Activated CD4-positive, alpha-beta T cell treated with anti-CD3 and anti-CD28 coated beads, Interleukin-2, amount 10 ng/mL, durations not matched to agents 7 days and 5 days (primary cell): Measurements from ENCODE around the gene IDH3G. TPM values are rescaled to one million over a fixed set of nuclear protein-coding genes. Genes with fewer than 3 reads are reported as not detected.

ENCODE experiments used
- CTCF ChIA-PET: fragments of 350-600 bp; sonication (Branson Sonifier 250); formaldehyde crosslinking; loops from one replicate; lab custom pipeline; 2021; ENCODE audit warnings: antibody characterized with exemption; lab: Charles Lee
- POLR2A ChIA-PET: fragments of 350-600 bp; sonication (Branson Sonifier 250); formaldehyde crosslinking; loops from one replicate; lab custom pipeline; 2021; ENCODE audit warnings: antibody characterized with exemption; lab: Charles Lee
- DNase-seq: peaks from one replicate; pipeline ENCODE4 v3.0.0-alpha.2; 2020
- H3K27ac Mint-ChIP-seq: one replicate; pipeline ENCODE4 v1.8.0; 2021; ENCODE audit warnings: mild to moderate bottlenecking, moderate library complexity, mixed read lengths
- H3K27me3 Mint-ChIP-seq: one replicate; pipeline ENCODE4 v1.8.0; 2021; ENCODE audit warnings: mixed read lengths
- H3K36me3 Mint-ChIP-seq: one replicate; pipeline ENCODE4 v1.8.0; 2021; ENCODE audit warnings: low read depth, mixed read lengths
- H3K4me1 Mint-ChIP-seq: one replicate; pipeline ENCODE4 v1.8.0; 2021; ENCODE audit warnings: mixed read lengths
- H3K4me3 Mint-ChIP-seq: one replicate; pipeline ENCODE4 v1.8.0; 2021; ENCODE audit warnings: mild to moderate bottlenecking, moderate library complexity, mixed read lengths
- H3K9me3 Mint-ChIP-seq: one replicate; pipeline ENCODE4 v1.8.0; 2021; ENCODE audit warnings: mixed read lengths
- total RNA-seq, 2 experiments: library from RNA; stranded (reverse); gene quantifications; one replicate each; pipeline ENCODE4 v1.2.3, GENCODE V29; 2021

IDH3G gene
- total RNA-seq, 2 experiments from 2014 or later = 60.1 to 64.8 TPM

DNA sequence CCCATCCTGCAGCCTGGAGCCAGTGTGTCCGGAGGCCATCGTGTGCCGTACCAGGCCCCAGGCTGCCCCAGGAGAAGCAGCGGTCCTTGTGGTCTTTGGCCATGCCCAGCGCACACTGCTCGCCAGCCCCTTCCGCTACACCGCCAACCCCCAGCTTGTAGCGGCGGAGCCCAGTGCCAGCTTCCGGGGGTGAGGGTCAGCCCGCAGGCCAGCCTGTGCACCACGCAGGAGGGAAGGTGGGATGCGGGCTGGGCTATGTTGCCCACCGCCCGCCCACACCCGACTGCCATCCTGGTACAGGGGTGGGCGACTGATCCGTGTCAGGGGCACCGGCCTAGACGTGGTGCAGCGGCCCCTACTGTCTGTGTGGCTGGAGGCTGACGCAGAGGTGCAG is 21.0 kb downstream of the IDH3G start:
- no peaks in the 10 kb centered on the region for H3K27me3 Mint-ChIP-seq
- H3K4me1 Mint-ChIP-seq = no peaks in the 10 kb centered on the region
- no peak overlapping the region for H3K4me3 Mint-ChIP-seq
- H3K9me3 Mint-ChIP-seq = no peaks in the 10 kb centered on the region
- ChIA-PET POLR2A (no interaction called here), CTCF (interaction anchor here (1.5 kb wide), 1 partner anchor 175 kb away, joined by 3 read pairs; no protein-coding TSS in a partner anchor)
- no peak for DNase-seq
- no peaks in the 10 kb centered on the region for H3K36me3 Mint-ChIP-seq
- H3K27ac Mint-ChIP-seq = no peak overlapping the region

DNA sequence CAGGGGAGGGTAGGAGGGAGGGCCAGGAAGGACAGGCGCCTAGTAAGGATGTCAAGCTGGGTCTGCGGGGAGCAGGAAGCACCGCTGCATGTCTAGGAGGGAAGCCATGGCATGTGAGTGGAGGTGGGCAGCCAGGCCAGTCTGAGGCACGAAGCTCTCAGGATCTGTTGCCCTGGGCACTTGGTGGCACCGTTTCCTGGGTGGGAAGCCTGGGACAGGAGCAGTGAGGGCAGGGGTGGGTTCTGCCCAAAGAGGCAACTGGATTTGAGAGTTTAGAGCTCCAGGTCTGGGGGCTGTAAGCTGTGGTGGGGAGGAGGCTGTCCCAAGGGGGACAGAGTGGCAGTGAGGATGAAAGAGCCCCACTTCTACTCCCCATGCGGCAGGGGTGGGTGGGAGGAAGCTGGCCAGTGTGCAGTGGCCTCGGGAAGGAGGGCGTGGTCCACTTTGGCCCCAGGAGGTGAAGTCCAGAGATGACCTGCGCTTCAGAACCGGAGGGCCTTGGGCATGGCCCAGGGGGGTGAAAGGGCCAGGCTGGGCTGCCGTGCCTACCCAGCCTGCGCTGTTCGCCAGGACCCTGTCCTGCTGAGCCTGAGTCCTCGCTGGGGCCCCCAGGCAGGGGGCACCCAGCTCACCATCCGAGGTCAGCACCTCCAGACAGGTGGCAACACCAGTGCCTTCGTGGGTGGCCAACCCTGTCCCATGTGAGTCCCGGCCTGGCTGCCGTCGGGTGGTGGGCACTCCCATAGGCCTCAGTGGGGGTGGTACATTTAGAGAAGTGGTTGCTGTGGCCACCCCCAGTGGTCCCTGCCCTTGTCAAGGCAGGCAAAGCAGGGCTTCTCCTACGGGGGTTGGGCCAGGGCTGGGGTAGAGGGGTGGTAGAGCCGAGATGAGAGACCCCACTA is 21.6 kb downstream of the IDH3G start:
- no peak for DNase-seq
- Mint-ChIP-seq H3K36me3 (no peaks in the 10 kb centered on the region), H3K27me3 (no peaks in the 10 kb centered on the region), H3K4me1 (no peaks in the 10 kb centered on the region), H3K9me3 (no peaks in the 10 kb centered on the region), H3K4me3 (no peak overlapping the region), H3K27ac (no peak overlapping the region)
- CTCF ChIA-PET = interaction anchor here (1.4 to 1.5 kb wide), 2 partner anchors 175 to 176 kb away, joined by 3 to 4 read pairs; no protein-coding TSS in a partner anchor
- POLR2A ChIA-PET = no interaction called here

DNA sequence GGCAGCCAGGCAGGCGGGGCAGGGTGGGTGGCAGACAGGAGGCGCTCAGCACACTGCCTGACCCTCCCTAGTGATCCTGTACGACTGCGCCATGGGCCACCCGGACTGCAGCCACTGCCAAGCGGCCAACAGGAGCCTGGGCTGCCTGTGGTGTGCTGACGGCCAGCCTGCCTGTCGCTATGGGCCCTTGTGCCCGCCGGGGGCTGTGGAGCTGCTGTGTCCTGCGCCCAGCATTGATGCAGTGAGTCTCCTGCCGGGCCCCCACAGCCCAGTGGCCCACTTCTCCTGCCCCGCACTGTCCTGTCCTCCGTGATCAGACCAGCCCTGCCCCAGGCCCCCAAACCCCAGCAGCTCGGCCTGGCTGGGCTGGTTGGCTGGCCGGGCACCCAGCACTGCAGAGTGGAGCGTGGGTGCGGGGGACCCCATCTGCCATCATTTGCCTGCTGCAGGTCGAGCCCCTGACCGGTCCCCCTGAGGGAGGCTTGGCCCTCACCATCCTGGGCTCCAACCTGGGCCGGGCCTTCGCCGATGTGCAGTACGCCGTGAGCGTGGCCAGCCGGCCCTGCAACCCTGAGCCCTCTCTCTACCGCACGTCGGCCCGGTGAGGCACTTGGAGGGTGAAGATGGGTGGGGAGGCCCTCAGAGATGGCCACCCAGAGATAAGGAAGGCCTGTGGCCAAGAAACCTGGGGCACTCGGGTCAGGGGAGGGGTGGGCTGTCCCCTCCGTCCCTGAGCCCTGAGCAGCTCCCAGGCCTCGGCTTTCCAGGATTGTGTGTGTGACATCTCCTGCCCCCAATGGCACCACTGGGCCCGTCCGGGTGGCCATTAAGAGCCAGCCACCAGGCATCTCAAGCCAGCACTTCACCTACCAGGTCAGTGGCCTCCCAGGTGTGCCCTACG is 22.5 kb downstream of the IDH3G start:
- ChIA-PET CTCF (interaction anchor here (1.4 to 1.5 kb wide), 2 partner anchors 175 to 177 kb away, joined by 3 to 4 read pairs; no protein-coding TSS in a partner anchor), POLR2A (no interaction called here)
- no peak overlapping the region for H3K4me3 Mint-ChIP-seq
- no peaks in the 10 kb centered on the region for H3K27me3 Mint-ChIP-seq
- H3K9me3 Mint-ChIP-seq = no peaks in the 10 kb centered on the region
- no peak overlapping the region for H3K27ac Mint-ChIP-seq
- H3K36me3 Mint-ChIP-seq = no peaks in the 10 kb centered on the region
- DNase-seq = no peak
- peaks cover 2% of the 10 kb centered on the region for H3K4me1 Mint-ChIP-seq

DNA sequence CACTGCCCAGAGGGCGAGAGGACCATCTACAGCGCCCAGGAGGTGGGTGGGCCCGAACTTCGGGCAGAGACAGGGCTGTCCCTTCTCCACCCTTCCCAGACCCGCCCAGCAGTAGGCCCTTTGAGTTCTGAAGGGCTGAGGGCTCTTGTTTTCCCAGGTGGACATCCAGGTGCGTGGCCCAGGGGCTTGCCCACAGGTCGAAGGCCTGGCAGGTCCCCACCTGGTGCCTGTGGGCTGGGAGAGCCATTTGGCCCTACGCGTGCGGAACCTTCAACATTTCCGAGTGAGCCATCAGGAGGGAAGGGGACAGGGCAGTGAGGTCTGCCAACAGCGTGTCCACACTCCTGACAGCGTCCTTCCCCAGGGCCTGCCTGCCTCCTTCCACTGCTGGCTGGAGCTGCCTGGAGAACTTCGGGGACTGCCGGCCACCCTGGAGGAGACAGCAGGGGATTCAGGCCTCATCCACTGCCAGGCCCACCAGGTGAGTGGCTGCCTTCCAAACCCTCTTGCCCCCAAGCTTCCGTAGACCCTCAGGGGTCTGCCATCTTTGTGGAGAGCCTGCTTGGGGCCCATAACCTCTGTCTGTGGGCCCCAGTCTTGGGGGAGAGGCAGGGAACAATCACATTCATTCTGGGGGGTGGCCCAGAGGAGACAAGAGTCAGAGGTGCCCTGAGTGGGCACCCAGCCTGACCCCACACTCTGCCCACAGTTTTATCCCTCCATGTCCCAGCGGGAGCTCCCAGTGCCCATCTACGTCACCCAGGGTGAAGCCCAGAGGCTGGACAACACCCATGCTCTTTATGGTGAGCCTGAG is 23.4 kb downstream of the IDH3G start:
- H3K36me3 Mint-ChIP-seq = no peaks in the 10 kb centered on the region
- DNase-seq = no peak
- peaks cover 4% of the 10 kb centered on the region for H3K4me1 Mint-ChIP-seq
- H3K4me3 Mint-ChIP-seq = no peak overlapping the region
- ChIA-PET POLR2A (no interaction called here), CTCF (no interaction called here)
- H3K27ac Mint-ChIP-seq = no peak overlapping the region
- H3K9me3 Mint-ChIP-seq = no peaks in the 10 kb centered on the region
- H3K27me3 Mint-ChIP-seq = no peaks in the 10 kb centered on the region

DNA sequence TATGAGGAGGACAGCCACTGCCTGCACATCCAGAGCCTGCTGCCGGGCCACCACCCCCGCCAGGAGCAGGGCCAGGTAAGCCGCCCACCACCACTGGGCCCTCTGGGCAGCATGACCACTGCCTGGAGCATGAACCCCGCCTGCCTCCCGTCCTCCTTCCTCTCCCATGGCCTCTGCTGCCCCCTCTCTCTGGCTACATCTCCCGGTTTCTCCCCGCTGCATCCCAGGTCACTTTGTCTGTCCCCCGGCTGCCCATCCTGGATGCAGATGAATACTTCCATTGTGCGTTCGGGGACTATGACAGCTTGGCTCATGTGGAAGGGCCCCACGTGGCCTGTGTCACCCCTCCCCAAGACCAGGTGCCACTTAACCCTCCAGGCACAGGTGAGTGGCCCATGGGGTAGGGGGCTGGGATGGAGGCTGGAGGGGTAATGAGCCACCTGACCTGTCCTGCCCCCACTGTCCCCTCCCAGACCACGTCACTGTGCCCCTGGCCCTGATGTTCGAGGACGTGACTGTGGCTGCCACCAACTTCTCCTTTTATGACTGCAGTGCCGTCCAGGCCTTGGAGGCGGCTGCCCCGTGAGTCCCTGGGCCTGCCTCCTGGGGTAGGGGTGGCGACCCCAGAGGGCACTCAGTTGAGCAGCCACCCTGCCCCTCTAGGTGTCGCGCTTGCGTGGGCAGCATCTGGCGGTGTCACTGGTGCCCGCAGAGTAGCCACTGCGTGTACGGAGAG is 24.1 kb downstream of the IDH3G start:
- Mint-ChIP-seq H3K27me3 (no peaks in the 10 kb centered on the region), H3K36me3 (no peaks in the 10 kb centered on the region), H3K4me3 (no peak overlapping the region), H3K9me3 (no peaks in the 10 kb centered on the region), H3K27ac (no peak overlapping the region), H3K4me1 (peaks cover 4% of the 10 kb centered on the region)
- CTCF ChIA-PET = no interaction called here
- DNase-seq = no peak
- POLR2A ChIA-PET = no interaction called here

DNA sequence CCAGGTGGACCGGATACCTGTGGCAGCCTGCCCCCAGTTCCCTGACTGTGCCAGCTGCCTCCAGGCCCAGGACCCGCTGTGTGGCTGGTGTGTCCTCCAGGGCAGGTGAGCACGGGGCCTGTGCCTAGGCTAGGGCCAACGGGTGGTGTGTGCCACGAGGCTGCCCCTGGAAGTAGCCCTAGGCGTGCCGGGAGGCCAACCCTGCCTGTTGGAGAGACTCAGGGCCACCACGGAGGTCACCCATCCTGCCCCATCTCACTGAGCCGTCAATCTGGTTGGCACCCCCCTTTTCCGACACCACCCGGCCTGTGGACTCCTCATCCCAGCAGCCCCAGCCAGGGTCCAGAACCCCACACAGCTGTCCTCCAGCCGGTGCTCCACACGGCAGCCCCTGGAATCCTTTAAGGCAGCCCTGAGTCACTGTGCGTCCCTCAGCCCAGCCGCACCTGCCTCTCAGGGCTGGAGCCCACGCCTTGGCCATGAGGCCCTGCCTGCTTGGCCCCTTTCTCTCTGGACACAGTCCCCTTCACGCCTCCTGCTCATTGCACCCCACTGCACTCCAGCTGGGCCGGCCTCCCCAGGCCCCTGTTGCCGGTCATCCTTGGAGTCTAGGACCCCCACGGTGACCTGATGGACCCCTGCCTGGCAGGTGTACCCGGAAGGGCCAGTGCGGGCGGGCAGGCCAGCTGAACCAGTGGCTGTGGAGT is 24.9 kb downstream of the IDH3G start:
- H3K4me3 Mint-ChIP-seq = no peak overlapping the region
- no peak overlapping the region for H3K27ac Mint-ChIP-seq
- H3K36me3 Mint-ChIP-seq = no peaks in the 10 kb centered on the region
- H3K4me1 Mint-ChIP-seq = peaks cover 4% of the 10 kb centered on the region
- ChIA-PET POLR2A (no interaction called here), CTCF (no interaction called here)
- no peaks in the 10 kb centered on the region for H3K27me3 Mint-ChIP-seq
- no peak for DNase-seq
- no peaks in the 10 kb centered on the region for H3K9me3 Mint-ChIP-seq

DNA sequence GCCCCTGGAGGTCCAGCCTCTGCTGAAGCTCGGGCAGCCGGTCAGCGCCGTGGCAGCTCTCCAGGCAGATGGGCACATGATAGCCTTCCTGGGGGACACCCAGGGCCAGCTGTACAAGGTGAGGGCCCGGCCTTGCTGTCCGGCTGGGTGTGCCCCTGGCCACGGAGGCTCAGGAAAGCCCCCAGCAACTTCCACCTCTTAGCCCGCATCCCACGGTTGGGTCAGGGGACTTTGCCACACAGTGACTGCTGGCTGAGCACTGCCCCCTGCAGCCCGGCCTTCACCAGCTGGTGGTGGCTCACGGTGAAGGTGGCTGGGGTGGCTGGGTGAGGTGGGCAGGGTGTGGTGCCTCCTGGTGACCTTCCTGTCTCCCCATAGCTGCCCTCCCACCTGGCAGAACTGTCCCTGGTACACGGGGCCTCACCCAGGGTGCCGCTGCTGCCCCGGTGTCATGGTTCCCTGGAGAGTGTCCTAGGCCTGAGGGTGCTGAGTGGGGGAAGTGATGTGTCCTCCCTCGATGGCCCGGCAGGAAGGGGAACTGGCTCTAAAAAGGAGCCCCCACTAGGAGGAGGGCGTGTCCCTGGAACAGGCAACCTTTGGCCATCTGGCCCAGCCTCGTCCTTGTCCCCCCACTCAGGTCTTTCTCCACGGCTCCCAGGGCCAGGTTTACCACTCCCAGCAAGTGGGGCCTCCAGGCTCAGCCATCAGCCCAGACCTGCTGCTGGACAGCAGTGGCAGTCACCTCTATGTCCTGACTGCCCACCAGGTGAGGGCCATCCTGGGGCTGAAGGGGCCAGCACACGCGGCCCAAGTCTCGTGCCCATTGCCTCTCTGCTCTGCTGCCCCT is 25.6 kb downstream of the IDH3G start:
- H3K4me1 Mint-ChIP-seq = peaks cover 8% of the 10 kb centered on the region
- H3K36me3 Mint-ChIP-seq = no peaks in the 10 kb centered on the region
- no peaks in the 10 kb centered on the region for H3K9me3 Mint-ChIP-seq
- CTCF ChIA-PET = interaction anchor here (1.8 kb wide), 1 partner anchor 184 kb away, joined by 4 read pairs; no protein-coding TSS in a partner anchor
- H3K4me3 Mint-ChIP-seq = no peak overlapping the region
- no peak overlapping the region for H3K27ac Mint-ChIP-seq
- no peak for DNase-seq
- POLR2A ChIA-PET = no interaction called here
- no peaks in the 10 kb centered on the region for H3K27me3 Mint-ChIP-seq

DNA sequence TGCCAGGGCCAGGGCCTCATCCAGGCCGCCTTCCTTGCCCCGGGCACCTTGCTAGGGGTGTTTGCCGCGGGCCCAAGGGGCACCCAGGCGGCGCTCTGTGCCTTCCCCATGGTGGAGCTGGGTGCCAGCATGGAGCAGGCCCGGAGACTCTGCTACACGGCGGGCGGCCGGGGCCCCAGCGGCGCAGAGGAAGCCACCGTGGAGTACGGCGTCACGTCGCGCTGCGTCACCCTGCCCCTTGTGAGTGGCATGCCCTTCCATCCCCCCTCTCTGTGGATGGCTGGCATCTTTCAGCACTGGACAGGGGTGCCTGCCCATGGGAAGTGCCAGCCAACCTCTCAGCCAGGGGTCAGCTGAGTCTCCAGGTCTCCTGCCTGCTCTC is 26.5 kb downstream of the IDH3G start:
- no peaks in the 10 kb centered on the region for H3K9me3 Mint-ChIP-seq
- no peaks in the 10 kb centered on the region for H3K27me3 Mint-ChIP-seq

DNA sequence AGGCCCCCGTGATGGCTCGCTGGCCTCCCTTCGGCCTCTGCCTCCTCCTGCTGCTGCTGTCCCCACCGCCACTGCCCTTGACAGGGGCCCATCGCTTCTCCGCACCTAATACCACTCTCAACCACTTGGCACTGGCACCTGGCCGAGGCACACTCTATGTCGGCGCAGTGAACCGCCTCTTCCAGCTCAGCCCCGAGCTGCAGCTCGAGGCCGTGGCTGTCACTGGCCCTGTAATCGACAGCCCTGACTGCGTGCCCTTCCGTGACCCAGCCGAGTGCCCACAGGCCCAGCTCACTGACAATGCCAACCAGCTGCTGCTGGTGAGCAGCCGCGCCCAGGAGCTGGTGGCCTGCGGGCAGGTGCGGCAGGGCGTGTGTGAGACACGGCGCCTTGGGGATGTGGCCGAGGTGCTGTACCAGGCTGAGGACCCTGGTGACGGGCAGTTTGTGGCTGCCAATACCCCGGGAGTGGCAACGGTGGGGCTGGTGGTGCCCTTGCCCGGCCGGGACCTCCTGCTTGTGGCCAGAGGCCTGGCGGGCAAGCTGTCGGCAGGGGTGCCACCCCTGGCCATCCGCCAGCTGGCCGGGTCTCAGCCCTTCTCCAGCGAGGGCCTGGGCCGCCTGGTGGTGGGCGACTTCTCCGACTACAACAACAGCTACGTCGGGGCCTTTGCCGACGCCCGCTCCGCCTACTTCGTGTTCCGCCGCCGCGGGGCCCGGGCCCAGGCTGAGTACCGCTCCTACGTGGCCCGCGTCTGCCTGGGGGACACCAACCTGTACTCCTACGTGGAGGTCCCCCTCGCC is 27.1 kb downstream of the IDH3G start:
- Mint-ChIP-seq H3K27me3 (no peaks in the 10 kb centered on the region), H3K4me3 (no peak overlapping the region), H3K36me3 (no peaks in the 10 kb centered on the region), H3K4me1 (peaks cover 8% of the 10 kb centered on the region), H3K27ac (no peak overlapping the region), H3K9me3 (no peaks in the 10 kb centered on the region)
- ChIA-PET POLR2A (no interaction called here), CTCF (interaction anchor here (1.0 to 1.8 kb wide), 2 partner anchors 181 to 185 kb away, joined by 4 read pairs; no protein-coding TSS in a partner anchor)
- no peak for DNase-seq

More for the DNA sequence above, 26.5 kb downstream of the IDH3G start:
- no peak overlapping the region for H3K4me3 Mint-ChIP-seq
- ChIA-PET POLR2A (no interaction called here), CTCF (interaction anchor here (1.8 kb wide), 1 partner anchor 185 kb away, joined by 4 read pairs; no protein-coding TSS in a partner anchor)
- DNase-seq = no peak
- peaks cover 8% of the 10 kb centered on the region for H3K4me1 Mint-ChIP-seq
- H3K36me3 Mint-ChIP-seq = no peaks in the 10 kb centered on the region
- no peak overlapping the region for H3K27ac Mint-ChIP-seq

DNA sequence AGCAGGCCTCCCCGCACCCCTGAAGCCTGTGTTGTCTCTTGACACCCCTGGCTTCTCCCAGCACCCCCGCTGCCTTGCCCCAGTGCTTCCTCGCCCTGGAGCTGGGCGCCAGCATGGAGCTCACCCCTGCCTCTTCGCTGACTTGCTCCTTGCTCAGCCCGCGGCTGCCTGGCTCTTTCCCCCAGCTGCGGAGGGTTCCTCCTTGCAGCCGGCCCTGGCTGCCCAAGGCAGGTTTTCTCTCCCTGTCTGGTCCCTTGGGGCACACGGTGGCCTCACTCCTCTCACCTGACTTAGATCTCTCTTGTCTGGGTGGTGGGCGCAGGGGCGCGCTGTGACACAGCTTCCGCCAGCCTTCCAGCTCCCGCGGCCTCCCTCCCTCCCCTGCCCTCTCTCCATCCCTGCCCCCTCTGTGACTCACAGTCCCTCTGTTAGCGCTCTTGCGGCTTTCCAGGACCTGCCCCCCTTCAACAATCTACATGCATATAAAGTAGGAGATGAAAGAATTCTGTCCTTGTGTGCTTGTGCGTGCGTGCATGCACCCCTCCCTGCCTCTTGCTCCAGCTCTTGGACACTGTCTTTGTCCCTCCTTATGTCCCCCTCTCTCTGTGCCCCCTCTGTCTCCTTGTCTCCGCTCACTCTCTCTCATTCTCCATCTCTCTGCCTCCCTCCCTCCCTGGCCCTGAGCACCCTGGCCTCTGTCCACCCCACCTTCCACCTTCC is 27.9 kb downstream of the IDH3G start:
- no peaks in the 10 kb centered on the region for H3K27me3 Mint-ChIP-seq
- DNase-seq = no peak
- H3K4me1 Mint-ChIP-seq = peaks cover 8% of the 10 kb centered on the region
- H3K9me3 Mint-ChIP-seq = no peaks in the 10 kb centered on the region
- H3K4me3 Mint-ChIP-seq = no peak overlapping the region
- POLR2A ChIA-PET = no interaction called here
- no peaks in the 10 kb centered on the region for H3K36me3 Mint-ChIP-seq
- CTCF ChIA-PET = interaction anchor here (1.0 to 1.1 kb wide), 2 partner anchors 31 to 182 kb away, joined by 4 read pairs; no protein-coding TSS in a partner anchor
- H3K27ac Mint-ChIP-seq = peak overlapping the region; percentile 54
